Measurements from ENCODE around the gene EPS15.

Gene EPS15

DNA sequence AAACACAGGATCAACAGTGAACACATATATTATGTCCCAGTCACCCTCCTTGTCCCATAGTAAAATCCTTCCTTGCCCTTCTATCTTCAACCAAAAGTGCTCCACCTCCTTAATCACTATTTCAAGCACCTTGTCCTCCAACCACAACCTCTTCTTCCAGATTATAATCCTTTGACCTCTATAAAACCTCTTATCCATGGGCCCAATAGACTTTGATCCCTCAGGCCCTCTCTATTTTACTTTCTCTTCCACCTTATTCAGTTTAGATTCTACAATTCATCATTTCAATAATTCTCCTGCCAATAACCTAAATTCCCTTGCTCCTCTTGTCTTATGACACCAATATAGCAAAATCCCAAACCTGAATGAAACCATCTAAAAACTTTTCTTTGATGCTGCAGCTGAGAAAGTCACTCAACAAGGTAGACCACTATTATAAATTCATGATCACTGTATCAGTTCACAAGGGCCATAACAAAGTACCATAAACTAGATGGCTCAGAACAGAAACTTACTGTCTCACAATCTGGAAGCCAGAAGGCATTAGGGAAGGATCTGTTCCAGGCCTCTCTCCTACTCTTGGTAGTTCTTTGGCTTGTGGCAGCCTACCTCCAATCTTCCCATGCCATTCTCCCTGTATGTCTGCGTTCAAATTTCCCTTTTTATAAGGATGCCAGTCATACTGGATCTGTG, 24.8 kb downstream of the EPS15 start:
- TF ChIP-seq, protein P1, sequence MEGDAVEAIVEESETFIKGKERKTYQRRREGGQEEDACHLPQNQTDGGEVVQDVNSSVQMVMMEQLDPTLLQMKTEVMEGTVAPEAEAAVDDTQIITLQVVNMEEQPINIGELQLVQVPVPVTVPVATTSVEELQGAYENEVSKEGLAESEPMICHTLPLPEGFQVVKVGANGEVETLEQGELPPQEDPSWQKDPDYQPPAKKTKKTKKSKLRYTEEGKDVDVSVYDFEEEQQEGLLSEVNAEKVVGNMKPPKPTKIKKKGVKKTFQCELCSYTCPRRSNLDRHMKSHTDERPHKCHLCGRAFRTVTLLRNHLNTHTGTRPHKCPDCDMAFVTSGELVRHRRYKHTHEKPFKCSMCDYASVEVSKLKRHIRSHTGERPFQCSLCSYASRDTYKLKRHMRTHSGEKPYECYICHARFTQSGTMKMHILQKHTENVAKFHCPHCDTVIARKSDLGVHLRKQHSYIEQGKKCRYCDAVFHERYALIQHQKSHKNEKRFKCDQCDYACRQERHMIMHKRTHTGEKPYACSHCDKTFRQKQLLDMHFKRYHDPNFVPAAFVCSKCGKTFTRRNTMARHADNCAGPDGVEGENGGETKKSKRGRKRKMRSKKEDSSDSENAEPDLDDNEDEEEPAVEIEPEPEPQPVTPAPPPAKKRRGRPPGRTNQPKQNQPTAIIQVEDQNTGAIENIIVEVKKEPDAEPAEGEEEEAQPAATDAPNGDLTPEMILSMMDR (IDR thresholded peaks at IDR 0.05; ENCODE audit: low read depth, low read length, missing control alignments) = no peak
- no peak for DNase-seq (ENCODE audit: extremely low read depth, low read depth)
- no peak overlapping the region for H3K4me3 ChIP-seq (replicated peaks; ENCODE audit: low read depth, low read length)

DNA sequence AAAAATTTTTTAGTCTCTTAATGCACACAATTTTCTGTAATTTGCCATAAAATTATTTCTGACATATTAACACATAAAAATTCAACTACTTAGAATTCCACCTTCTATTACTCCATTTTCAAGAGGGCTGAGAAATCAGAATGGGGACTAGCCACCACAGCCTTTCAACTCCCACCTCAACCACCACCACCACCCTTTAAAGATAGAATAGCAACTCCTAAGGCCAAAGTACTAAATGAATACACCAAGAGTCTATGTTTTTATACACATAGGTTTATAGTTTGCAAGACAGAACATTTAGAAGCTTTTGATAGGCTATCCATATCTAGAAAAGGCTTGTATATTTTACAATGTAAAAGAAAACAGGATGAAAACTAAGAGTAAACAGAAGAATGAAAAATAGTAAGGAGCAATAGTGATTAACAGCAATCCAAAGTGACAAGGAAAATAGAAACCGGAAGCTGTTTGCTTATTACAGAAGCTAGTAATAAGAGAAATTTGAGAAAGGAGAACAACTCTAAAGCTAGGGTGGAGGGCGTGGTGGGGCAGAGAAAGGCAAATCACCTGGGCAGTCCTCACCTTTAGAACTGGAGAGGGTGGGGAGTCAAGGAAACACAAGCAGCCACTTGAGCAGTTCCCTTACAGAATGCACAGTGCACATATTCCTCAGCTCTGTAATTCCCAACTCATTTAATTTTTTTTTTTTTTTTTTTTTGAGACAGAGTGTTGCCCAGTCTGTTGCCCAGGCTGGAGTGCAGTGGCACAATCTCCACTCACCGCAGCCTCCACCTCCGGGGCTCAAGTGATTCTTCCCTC, 27.7 kb downstream of the EPS15 start:
- TF ChIP-seq, protein P1 (IDR thresholded peaks at IDR 0.05; ENCODE audit: low read depth, low read length, missing control alignments) = no peak
- DNase-seq (ENCODE audit: extremely low read depth, low read depth) = no peak
- H3K4me3 ChIP-seq (replicated peaks; ENCODE audit: low read depth, low read length) = no peak overlapping the region

DNA sequence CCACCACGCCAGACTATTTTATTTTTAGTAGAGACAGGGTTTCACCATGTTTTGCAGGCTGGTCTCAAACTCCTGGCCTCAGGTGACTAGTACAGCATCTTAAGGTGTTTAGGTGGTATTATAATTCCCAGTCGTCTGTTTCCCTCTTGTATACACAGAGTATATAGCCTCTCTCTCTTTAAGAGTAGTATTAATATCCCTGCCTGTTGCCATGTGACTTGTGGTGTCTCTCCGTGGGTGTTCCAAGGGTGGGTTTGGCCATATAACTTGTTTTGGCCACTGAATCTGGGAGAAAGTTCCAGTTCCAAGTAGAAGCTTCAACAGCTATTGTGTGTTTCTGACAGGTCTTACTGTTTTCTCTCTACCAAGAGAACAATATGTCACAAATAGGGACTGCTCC, 29.6 kb downstream of the EPS15 start:
- TF ChIP-seq, protein P1 (IDR thresholded peaks at IDR 0.05; ENCODE audit: low read depth, low read length, missing control alignments) = no peak
- H3K4me3 ChIP-seq (replicated peaks; ENCODE audit: low read depth, low read length) = no peak overlapping the region
- no peak for DNase-seq (ENCODE audit: extremely low read depth, low read depth)

DNA sequence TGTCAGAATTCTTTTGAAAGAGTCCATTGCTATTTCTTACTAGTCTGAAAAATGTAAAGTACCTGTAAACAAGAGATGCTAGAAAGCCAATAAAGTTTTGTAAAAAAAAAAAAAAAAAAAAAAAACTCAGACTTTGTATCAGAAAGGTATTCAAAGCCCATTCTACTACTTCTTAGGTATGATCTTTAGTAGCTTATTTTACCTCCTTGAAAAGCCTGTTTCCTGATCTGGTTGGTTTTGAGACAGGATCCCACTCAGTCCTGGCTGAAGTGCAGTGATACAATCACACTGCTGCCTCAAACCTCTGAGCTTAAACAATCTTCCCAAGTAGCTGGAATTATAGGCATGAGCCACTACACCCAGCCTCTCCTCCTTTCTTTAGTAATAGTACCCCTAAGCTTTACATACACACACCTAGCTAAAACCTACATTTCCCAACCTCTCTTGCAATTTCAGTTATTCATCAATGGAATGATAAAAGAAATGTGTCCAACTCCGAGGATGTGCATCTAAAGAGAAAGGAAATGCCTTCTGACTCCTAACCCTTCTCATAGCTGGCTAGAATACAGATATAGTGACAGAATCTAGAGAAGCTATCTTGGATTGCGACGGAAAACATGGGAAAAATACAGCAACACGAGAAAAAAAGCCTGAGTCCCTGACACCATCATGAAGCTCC, 30.6 kb downstream of the EPS15 start:
- DNase-seq (ENCODE audit: extremely low read depth, low read depth) = no peak
- H3K4me3 ChIP-seq (replicated peaks; ENCODE audit: low read depth, low read length) = no peak overlapping the region
- TF ChIP-seq, protein P1 (IDR thresholded peaks at IDR 0.05; ENCODE audit: low read depth, low read length, missing control alignments) = no peak

DNA sequence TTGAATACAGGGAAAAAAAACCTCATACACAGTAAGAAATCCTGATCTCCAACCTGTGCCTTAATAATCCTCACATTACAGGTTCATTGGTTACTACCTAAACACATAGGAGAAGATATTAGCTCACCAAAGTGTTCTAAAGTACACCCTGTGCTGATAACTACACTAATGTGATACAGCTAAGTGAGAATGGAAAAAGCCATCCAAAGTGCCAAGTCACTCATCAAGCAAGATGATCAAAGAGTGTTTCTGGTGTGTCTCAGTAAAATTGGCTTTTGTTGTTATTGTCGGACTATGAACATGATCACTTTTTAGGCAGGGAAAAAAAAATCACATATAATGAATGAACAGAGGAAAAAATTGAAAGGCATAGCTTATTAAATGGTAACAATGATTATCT, 31.4 kb downstream of the EPS15 start:
- H3K4me3 ChIP-seq (replicated peaks; ENCODE audit: low read depth, low read length) = no peak overlapping the region
- TF ChIP-seq, protein P1 (IDR thresholded peaks at IDR 0.05; ENCODE audit: low read depth, low read length, missing control alignments) = no peak
- no peak for DNase-seq (ENCODE audit: extremely low read depth, low read depth)

DNA sequence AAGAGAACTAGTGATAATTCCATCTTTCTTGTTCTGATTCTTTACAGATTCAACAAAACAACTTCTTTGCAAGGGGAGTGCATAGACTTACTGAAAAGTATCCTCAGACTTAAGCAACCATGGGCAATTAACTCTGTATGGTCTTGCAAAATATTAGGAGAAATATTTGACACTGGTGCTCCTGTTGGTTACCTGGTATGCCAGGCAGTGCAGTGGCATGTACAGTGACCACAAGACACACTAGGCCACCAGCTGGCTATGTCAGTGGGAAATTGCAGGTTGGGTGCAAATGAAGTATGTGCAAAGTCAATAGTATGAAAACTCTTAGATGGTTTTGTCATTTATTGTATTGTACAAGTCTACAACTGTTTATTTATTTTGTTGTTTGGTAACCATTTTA, 34.5 kb downstream of the EPS15 start:
- TF ChIP-seq, protein P1 (IDR thresholded peaks at IDR 0.05; ENCODE audit: low read depth, low read length, missing control alignments) = no peak
- no peak for DNase-seq (ENCODE audit: extremely low read depth, low read depth)
- H3K4me3 ChIP-seq (replicated peaks; ENCODE audit: low read depth, low read length) = no peak overlapping the region
